ENCODE measurements around the gene MARCHF9.
"Not testable (repeated sequence)": the region's sequence is repeated elsewhere in the genome, so short reads cannot be mapped to it uniquely, and the experiment has no call there.

MARCHF9 gene

GRCh38 chr12:57772429-57773322 lies 17.8 kb downstream of the MARCHF9 start, which contains the start of gene EEF1AKMT3:
Gene EEF1AKMT3 (plus strand): TSS chr12:57772614. CDS start chr12:57772725, 111 bp downstream.
- no peak for DNase-seq

- DNase-seq = not testable (repeated sequence)
Measured at GRCh38 chr12:57774634-57775033, 19.7 kb downstream of the MARCHF9 start.

- no peak for DNase-seq
Measured at GRCh38 chr12:57775044-57775443, 20.1 kb downstream of the MARCHF9 start.

- no peak for DNase-seq
Measured at GRCh38 chr12:57775563-57776246, 20.8 kb downstream of the MARCHF9 start.

- DNase-seq = no peak
Measured at GRCh38 chr12:57776247-57776587, 21.3 kb downstream of the MARCHF9 start.

- no peak for DNase-seq
Measured at GRCh38 chr12:57777367-57777766, 22.5 kb downstream of the MARCHF9 start.

- no peak for DNase-seq
Measured at GRCh38 chr12:57777911-57778310, 23.0 kb downstream of the MARCHF9 start.

- no peak for DNase-seq
Measured at GRCh38 chr12:57779736-57780135, 24.8 kb downstream of the MARCHF9 start.

GRCh38 chr12:57780284-57780897 lies 25.5 kb downstream of the MARCHF9 start:
- DNase-seq = no peak

- DNase-seq = no peak
Measured at GRCh38 chr12:57781244-57781643, 26.3 kb downstream of the MARCHF9 start.

GRCh38 chr12:57781801-57782200 lies 26.9 kb downstream of the MARCHF9 start:
- no peak for DNase-seq

- no peak for DNase-seq
Measured at GRCh38 chr12:57782243-57782607, 27.3 kb downstream of the MARCHF9 start.

- DNase-seq = peak; percentile 97
Measured at GRCh38 chr12:57782608-57783465, 27.9 kb downstream of the MARCHF9 start, which contains the start of gene TSFM. Gene TSFM (plus strand): TSS chr12:57782787. CDS start chr12:57782802, 15 bp downstream.

- DNase-seq = no peak
Measured at GRCh38 chr12:57783466-57783801, 28.5 kb downstream of the MARCHF9 start.

- no peak for DNase-seq
Measured at GRCh38 chr12:57783861-57784260, 29.0 kb downstream of the MARCHF9 start.

GRCh38 chr12:57793920-57794319 lies 39.0 kb downstream of the MARCHF9 start:
- no peak for DNase-seq

- DNase-seq = no peak
Measured at GRCh38 chr12:57795354-57795753, 40.5 kb downstream of the MARCHF9 start.

- DNase-seq = no peak
Measured at GRCh38 chr12:57796996-57797395, 42.1 kb downstream of the MARCHF9 start.

GRCh38 chr12:57797933-57798332 lies 43.0 kb downstream of the MARCHF9 start:
- no peak for DNase-seq

- no peak for DNase-seq
Measured at GRCh38 chr12:57800965-57801364, 46.1 kb downstream of the MARCHF9 start.

- DNase-seq = no peak
Measured at GRCh38 chr12:57802607-57803006, 47.7 kb downstream of the MARCHF9 start.

GRCh38 chr12:57803319-57803893 lies 48.5 kb downstream of the MARCHF9 start:
- DNase-seq = peak; percentile 43

Data from activated T-cell treated with anti-CD3 and anti-CD28 coated beads, Interleukin-2, amount 50 U/mL, for 1 hour (primary cell).